ENCODE data around the gene SMG9.
"Not testable (repeated sequence)": the region's sequence is repeated elsewhere in the genome, so short reads cannot be mapped to it uniquely, and the experiment has no call there.

SMG9 gene

DNA sequence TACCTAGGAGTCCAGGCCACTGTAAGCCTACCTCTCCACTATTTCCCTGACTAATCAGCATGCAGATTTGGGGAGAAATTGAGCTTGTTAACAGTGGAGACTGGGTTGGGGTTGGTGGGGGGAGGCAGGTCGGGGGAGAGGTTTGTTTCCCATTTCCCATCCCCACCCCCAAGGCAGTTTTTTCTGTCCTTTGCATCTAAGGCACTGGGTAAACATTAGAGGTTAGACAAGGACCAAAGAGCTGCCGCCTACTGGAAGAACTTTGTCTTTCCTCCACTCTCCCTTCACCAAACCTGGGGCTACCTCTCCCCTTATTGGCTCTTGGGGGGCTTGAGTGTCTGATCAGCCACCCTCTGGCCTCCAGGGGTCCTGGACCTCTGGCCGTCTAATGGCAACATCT lies 25.1 kb upstream of the SMG9 start:
- no peak for DNase-seq (ENCODE audit: low spot score)

DNA sequence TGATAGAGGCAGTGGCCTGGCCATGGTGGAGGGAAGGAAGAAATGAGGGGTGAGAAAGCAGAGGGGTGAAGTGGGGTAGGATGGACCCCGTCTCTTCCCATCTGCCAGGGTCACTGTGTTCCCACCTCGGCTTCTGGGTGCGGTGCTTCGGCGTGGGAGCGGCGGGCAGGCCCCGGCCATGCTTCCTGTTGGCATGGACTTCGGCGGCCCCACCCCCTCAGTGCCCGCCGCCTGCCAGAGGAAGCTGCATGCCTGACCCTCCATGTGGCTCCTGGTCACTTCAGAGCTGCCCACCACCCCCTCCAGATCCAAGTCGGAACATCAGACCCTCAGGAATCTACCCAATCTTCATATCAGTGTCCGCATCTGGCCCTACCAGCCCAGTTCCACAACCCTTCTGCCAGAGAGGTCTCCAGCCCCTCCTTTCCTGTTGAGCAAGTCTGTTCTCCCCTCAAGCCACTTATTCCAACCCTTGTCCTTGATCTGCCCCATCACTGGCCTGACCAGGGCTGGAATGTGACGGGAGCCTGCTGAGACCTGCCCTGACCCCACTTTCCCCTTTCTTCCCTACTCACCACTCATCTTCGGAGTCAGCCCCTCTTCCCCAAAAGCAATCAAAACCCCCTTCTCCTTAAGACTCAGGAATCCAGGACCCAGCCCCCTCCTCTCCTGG lies 24.5 kb upstream of the SMG9 start:
- no peak for DNase-seq (ENCODE audit: low spot score)

DNA sequence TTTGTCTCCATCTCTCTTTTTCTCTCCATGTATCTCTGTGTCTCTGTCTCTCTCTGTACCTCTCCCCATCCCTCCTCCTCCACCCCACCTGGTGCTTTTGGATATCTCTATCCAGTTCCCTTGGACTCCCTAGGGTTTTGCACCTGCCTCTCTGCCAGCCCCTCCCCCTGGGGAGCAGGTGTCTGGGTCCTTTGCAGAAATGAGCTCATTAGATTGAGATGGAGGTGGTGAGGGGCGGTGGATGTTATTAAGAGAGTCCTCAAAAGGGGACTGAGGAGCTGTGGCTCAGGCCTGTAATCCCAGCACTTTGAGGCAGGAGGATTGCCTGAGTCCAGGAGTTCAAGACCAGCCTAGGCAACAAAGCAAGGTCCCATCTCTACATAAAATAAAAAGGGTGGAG lies 23.9 kb upstream of the SMG9 start:
- DNase-seq (ENCODE audit: low spot score) = no peak

DNA sequence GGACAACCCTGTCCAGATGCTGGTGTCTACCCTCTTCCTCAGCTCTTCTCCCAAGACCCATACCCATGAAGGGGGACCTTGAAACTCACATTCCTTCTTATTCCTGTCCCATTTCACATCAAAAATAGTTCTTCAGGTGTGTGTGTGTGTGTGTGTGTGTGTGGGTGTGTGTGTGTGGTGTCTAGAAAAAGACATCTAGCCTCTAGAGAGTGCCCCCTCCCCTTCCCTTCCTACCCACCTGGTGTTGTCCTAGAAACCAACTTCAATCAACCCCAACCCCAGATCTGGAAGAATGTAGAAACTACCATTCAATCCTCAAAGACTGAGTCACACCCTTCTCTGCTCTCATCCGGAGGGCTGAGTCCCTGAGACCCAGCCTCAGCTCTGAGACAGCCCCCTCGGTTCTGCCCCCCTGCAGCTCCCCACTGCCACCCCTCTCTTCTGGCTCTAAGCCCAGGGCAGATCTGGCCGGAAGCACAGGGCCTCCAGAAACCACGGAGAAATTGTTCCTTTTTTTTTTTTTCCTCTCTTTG lies 22.5 kb upstream of the SMG9 start:
- DNase-seq (ENCODE audit: low spot score) = no peak

DNA sequence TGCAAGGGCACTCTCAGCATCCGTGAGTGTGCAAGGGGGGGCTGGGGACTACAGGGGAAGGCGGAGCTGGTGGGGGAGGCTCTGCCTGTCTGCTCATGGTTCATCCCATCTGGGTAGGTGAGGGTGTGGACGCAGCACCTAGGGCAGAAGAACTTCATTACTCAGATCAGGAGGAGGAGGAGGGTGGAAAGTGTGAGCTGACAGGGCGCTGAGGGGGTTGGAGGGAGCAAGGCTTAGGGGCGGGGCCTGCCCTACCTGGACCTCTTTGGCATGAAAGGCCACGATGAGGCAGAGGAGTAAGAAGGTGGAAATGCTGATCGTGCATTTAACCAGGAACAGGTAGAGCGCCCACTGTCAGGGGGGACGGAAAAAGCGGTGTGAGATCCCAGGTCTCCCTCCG lies 21.5 kb upstream of the SMG9 start:
- DNase-seq (ENCODE audit: low spot score) = no peak

DNA sequence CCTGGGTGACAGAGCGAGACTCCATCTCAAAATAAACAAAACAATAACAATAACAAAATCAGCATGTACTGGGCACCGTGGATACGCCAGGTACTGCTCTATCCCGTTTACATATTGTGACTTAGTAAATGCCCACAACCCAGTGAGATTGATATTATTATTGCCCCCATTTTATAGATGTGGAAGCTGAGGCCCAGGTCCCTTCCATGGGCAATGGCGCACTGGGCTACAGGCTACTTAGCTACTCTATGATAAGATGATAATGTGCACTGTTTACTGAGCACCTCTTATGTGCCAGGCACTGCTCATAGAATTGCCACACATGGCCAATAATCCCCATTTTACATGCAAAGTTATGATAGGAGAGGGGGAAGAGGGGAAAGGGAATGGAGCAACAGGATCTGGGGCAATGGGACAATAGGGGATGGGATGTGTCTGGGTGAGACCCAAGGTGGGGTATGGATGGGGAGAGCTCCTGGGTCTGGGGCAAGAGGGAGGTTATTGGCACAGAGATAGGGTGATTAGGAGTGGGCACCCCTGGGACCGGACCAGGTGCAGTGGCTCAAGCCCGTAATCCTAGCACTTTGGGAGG lies 20.6 kb upstream of the SMG9 start:
- no peak for DNase-seq (ENCODE audit: low spot score)

DNA sequence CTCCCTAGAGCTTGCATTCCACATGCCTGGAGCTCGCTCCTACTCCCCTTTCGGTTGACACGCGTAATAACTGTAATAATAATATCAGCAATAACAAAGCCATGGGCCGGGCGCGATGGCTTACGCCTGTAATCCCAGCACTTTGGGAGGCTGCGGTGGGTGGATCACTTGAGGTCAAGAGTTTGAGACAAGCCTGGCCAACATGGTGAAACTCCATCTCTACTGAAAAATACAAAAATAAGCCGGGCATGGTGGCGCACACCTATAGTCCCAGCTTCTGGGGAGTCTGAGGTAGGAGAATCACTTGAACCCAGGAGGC lies 20.1 kb upstream of the SMG9 start:
- not testable (repeated sequence) for DNase-seq (ENCODE audit: low spot score)

DNA sequence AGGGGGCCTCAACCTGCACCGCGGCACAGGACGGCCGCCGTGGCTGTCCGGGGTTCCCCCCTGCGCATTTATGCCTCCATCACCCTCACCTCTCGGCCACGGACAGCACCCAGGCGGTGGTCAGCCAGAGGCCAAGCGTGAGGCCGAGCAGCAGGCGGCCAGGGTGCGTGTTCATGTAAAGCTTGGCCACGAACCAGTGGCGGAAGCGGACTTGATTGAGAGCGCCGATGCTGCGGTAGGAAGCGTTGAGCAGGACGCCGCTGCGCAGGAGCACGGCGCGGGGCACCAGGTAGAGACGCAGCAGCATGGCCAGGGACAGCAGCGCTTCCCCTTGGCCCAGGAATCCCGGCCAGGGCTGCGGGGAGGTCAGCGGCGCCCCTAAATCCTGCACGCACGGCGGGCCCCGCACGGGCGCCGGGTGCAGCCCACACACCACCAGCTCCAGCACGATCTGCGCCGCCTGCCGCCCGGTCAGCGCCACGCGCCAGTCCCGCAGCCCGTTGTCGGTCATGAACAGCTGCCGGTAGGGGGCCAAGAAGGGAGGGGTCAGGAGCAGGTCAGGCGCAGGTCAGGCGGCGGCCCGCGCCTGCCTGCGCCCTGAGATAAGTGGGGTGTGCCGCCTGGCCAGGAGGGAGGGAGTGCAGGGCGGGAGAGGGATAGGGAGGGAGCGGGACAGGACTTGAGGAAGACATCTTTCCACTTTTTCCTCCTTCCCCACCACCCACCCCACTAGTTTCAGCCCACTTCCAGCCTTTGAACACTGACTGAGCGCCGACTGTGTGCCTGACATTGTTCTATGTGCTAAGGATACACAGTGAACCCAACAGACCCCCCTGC lies 19.6 kb upstream of the SMG9 start:
- peak; percentile 92 for DNase-seq (ENCODE audit: low spot score)

DNA sequence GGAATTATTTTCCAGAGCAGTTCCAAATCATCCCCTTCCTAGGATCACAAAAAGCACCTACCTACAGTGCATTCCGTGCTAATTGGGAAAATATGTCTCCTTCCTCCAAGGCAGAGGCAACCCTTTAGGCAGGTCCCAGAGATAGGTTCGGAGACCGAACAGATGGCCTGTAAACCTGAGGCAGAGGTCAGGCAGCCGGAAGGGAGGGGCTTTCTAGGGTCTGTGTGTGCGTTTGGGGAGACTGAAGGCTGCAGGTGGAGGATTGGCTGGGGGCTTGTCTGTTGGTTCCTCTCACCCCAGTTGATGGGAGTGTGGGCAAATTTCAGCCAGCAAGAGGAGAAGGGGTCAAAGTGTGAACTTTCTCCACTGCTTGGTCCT lies 19.0 kb upstream of the SMG9 start:
- DNase-seq (ENCODE audit: low spot score) = no peak

DNA sequence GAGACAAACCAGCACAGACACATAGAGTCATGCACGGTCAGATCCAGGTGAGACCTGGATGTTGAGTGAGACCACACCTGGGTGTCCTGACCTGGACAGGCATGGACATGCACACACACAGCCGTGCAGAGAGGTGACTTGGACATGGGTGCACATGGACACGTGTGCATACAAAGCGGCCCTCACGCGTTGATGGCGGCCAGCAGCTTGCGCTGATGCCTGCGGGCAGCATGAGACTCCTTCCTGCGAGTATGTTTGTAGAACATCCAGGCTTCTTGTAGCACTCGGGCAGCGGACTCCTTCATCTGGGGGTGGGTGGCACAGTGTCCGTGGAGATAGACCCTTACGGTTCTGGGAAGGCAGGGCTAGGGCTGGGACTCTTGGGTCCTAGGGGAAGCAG lies 14.5 kb upstream of the SMG9 start:
- no peak for DNase-seq (ENCODE audit: low spot score)

DNA sequence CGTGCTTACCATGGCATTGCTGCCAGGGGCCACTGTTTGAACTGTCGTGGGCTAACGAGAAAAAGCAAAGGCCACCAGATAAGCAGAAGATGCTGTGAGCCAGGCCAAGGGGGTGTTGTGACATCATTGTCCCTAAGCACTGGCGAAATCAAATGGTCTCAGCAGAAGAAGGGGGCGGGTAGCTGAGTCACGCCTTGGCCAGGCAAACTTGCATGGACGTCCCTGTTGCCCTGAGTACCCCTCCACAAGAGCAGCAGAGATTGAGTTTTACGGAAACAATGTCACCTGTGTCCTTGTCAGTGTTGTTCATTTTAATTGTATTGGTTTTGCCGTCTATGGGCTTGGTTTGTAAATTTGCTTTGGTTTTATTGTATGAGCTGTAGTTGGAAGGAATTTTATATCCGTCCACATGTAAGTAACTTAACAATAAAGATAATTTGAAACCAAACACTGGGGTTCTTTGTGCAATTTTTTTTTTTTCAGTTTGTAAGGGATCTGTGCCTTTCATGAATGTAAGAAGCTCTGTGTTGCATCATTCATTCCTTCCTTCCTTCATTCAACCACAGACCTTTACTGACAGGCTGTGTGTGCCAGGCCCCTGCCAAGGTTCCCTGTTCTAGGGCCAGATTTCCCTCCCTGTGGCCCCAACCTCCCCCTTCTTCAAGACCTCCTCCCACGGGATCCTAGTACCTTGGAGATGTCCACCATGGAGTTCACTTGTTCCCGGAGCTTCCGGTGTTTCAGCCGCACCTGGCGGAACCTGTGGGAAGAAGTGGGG lies 13.7 kb upstream of the SMG9 start:
- DNase-seq (ENCODE audit: low spot score) = no peak

DNA sequence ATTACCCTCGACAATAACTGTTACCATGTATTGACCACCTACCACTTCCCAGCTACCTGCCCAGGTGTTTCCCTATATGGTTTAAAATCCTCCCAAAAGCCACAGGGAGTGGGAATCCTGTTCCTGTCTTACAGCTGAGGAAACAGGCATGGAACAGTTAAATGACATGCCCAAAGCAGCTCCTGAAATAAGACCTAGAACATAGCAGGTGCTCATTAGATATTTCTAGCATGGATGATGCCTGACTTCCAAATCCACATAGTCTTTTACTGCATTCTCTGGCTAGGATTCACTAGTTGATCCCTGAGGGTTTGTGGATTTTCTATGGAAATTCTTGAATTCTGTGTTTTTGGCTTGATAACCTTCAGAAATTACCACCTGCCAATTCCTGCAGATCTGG lies 13.1 kb upstream of the SMG9 start:
- DNase-seq (ENCODE audit: low spot score) = no peak

DNA sequence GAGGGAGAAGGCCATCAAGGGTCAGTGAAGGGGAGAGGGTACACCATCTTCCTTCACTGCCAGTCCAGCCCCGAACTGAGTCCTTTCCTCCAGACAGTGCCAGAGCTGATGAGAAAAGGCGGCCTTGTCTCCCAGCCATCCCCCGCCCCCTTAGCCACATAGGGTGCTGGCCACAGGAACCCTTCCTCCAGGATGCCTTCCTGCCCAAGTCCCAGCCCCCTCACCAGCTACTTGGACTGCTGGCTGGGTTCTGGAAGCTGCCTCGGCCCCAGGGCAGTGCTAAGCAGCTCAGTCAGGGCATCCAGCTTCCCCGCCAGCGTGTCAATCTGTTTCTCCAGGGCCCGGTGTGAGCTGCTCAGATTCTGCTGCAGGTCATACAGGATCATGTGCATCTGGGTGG lies 12.6 kb upstream of the SMG9 start:
- DNase-seq (ENCODE audit: low spot score) = no peak

DNA sequence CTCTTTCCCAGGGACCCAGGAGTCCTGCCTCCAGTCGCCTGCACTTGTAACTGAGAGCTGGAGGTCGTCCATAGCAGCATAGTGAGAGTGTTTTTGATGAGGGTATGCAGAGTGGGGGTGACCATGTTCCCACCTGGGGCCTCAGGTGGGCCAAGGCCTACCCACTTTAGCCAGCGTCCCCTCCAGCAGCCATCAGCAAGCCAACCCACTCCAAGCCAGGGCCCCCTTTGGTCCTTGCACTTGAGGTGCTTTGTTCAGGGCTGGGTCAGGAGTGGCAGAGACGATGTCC lies 11.9 kb upstream of the SMG9 start:
- DNase-seq (ENCODE audit: low spot score) = no peak

DNA sequence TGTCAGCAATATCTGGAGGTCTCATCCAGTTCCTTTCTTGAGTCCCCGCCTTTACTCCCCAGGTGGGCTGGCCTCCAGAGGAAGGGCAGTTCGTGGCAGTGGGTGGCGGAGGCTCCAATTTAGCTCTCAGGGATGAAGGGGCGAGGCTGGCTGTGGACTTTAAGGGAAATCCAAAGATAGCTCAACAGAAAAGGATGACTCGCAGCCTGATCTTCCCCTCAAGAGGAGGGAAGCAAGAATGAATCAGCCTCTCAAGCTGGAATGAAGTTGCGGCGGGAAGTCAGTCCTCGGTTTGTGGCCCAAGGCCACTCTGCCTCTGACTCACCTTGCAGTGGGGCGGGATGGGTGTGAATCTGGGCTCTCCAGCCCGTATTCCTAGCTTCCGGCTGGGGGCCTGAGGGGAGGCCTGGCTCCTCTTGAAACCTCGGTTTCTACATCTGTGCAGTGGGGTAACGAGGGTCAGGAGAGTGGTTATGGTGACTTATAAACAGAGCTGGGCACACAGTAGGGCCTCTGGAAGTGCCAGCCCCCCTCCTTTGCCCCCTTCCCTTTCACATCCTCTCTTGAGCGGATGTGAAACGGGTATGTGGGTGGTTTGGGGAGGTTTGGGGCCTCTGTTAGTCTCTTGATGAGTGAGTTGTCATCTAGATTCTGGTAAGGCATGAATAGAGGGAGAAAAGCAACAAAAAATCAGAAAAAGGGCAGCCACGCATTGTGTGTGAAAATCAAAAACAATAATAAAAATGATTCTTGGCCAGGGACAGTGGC lies 10.5 kb upstream of the SMG9 start:
- no peak for DNase-seq (ENCODE audit: low spot score)

DNA sequence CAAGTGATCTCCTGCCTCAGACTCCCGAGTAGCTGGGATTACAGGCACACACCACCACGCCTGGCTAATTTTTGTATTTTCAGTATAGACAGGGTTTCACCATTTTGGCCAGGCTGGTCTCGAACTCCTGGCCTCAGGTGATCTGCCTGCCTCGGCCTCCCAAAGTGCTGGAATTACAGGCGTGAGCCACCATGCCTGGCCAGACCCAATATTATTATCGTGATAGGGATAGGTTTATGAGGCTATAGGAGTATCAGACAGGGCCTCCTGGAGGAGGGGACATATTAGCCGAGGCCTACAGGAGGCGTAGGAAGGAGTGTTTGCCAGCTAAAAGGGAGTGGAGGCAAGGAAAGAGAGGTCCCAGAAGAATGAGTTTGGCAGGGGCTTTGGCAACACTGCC lies 9.9 kb upstream of the SMG9 start:
- DNase-seq (ENCODE audit: low spot score) = not testable (repeated sequence)

DNA sequence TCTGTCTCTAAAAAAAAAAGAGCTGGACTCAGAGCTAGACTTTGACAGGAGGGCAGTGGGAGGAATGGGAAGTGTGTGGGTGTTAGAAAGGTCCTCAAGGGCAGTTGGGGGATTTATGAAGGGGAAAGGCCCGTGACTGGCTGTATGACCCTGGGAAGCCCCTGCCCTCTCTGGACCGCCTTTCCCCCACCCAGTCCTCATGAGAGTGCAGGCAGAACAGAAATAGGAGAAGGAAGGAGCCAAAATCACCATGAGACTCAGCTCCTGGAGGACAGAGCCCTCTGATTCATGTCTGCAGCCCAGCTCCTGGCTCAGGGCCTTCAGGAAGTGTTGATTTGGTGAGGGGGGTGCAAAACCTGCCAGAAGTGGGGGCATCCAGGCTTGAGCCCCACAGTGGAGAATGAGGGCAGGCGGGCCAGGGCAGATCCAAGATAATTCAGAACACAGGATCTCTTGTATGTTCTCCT lies 8.7 kb upstream of the SMG9 start:
- no peak for DNase-seq (ENCODE audit: low spot score)

DNA sequence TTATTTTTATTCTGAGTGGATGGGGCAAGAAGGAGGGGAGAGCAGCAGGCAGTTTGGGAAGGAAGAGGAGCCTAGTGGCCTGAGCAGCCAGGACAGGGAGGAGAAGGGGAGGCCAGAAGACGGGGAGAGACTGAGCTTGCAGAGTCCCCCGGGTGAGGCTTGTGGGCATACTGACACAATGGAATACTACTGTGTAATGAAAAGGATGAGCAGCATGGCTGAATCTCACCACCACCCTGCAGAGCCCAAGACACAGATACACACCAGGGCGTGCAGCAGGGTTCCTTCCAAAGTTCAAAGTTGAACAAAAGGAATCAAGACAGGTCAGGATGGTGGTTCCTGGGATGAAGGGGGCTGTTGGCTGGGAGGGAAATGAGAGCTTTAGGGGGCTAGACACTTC lies 8.1 kb upstream of the SMG9 start:
- DNase-seq (ENCODE audit: low spot score) = no peak

DNA sequence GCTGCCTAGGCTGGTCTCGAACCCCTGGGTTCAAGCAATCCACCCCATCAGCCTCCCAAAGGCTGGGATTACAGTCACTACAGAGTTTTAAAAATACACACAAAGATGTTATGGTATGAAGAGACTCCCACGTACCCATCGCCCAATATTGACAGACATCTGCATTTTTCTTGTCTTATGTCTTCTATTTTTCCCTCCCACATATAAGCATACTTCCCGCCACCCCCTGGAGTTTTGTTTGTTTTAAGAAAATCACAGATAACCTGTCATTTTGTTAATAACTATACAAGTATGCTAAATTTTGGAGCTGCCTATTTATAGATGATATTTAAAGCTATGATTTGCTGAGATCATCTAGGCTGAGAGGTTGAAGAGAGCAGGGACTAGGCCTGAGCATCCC lies 6.2 kb upstream of the SMG9 start:
- DNase-seq (ENCODE audit: low spot score) = no peak

DNA sequence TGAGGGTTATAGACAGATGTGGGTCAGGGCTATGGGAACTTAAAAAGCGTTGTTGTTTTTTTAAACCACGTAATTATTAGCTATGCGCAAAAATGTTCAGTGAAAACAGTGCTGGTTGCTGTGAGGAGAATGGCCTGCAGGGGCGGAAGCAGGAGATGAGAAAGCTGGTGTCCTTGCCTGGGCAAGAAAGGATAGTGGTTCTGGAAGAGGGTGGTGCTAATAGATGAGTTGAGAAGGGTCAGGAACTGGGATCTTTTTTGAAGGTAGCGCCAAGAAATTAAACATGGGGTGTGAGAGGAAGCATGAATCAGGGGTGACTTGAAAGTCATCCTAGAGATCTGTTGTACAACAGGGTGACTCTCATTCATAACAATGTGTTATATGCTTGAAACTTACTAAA lies 4.8 kb upstream of the SMG9 start:
- no peak for DNase-seq (ENCODE audit: low spot score)

DNA sequence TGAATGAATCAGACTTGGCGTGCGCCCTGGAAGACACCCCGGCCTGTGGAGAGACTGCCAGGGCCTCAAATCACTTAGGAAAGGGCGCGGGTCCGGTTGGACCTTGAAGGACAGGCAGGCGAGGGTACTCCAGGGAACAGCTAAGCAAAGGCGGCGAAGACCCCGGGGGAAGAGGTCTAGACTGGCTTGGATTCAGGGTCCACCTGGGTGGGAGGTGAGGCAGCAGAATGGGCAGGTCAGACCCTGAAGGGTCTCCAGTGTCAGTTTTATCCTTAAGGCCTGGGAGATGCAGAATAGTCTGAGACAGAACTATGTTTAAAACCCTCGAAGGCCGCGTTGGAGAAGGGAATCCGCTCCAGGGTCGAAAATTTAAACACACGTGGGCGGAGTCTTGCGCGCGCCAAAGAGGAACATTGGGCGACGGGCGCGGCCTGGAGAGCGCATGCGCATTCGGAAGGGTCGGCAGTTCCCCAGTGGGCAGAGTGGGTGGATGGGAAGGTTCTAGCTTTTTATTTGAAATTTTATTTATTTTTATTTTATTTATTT lies 567 bp upstream of the SMG9 start:
- DNase-seq (ENCODE audit: low spot score) = peak; percentile 70

DNA sequence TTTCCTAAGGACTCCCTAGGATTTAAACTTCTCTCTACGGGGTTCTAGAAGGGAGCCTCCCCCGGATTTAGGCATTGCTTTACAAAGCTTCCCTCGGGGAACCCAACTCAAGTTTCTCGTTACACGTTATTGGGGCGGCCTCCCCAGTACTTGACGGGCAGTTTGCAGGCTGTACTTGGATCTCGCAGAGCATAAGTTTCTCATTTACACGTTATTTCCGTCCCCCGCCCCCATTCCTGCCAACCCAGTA lies 584 bp downstream of the SMG9 start:
- DNase-seq (ENCODE audit: low spot score) = no peak
